GM12891 (cell line): ENCODE results near the gene SULT4A1.

Experiments
- DNase-seq: peaks from one replicate; pipeline ENCODE4 v3.0.0; 2011; ENCODE audit warnings: low spot score; ENCODE audit not compliant: insufficient read length
- FAIRE-seq: peaks from 2 replicates; lab custom pipeline; 2011; peaks lifted over from hg19 to GRCh38; lab: Jason Lieb, UNC
- PAX5 ChIP-seq: IDR thresholded peaks from 2 replicates; pipeline ENCODE4 v1.6.1; 2011; ENCODE audit warnings: low read length, moderate library complexity, mild to moderate bottlenecking; ENCODE audit not compliant: insufficient read depth, severe bottlenecking
- POLR2A ChIP-seq: IDR thresholded peaks from 2 replicates; pipeline ENCODE4 v1.6.1; 2011; ENCODE audit warnings: low read depth, low read length, control low read depth
- POLR2AphosphoS5 ChIP-seq: IDR thresholded peaks from 2 replicates; pipeline ENCODE4 v1.6.1; 2011; ENCODE audit warnings: low read depth, low read length, control low read depth
- POU2F2 ChIP-seq: IDR thresholded peaks from 2 replicates; pipeline ENCODE4 v1.6.1; 2011; ENCODE audit warnings: low read depth, mild to moderate bottlenecking, control low read depth, low read length, moderate library complexity
- SPI1 ChIP-seq: IDR thresholded peaks from 2 replicates; pipeline ENCODE4 v1.6.1; 2011; ENCODE audit warnings: low read depth, low read length, control low read depth
- TAF1 ChIP-seq: IDR thresholded peaks from 2 replicates; pipeline ENCODE4 v1.6.1; 2011; ENCODE audit warnings: low read depth, low read length, control low read depth

Gene SULT4A1

DNA sequence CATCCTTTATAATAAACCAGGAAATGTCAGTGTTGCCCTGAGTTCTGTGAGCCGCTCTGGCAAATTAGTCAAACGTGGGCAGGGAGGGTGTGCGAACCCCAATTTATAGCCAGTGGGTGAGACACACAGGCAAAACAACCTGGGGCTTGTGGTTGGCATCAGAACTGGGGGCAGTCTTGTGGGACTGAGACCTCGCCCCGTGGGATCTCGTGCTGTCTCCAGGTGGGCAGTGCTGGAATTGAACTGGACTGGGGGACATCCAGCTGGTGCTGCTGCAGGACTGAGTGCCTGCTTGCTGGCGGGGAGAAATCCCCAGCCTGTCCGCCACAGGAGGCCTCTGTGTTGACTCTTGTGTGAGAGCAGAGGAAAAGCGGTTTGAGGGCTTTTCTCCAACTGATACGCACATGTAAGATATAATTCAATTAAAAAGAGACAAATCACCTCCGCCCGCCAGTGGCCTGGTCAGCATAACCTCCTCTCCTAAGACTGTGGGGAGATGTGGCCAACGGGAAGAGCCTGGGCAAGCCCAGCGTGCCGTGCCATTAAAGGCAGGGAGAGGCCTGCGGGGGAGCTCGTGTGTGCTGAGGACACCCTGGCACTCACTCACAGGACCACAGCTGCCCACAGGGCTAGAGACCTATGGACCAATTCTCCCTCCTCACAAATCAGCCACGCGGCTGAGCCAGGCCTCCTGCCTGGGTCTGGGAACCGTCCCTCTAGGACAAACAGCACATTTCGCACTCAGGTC, 18.4 kb downstream of the SULT4A1 start:
- DNase-seq: no peak
- TF ChIP-seq POLR2AphosphoS5 (no peak), TAF1 (no peak), PAX5 (no peak), POLR2A (no peak), SPI1 (no peak), POU2F2 (no peak)
- no peak for FAIRE-seq

DNA sequence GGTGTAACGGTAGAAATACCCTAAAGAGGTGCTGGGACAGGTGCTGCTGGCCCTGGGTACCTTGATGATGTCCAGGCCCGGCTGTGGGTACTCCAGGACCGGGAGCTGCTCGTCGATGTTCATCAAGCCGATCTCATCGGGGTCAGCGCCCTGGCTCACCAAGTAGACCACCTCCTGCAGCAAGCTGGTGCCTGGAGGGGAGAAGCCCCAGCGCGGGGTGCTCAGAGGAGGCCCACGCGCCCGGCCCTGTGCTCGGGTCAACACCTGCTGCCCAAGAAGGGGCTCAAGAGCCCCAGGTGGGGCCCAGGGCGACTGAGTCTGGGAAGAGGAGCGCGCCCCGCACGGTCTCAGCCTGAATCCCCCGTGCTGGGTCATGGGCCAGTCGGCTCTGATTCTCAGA, 20.6 kb downstream of the SULT4A1 start:
- no peak for FAIRE-seq
- DNase-seq: no peak
- no peak for TF ChIP-seq SPI1
- TF ChIP-seq TAF1: no peak
- no peak for TF ChIP-seq PAX5
- no peak for TF ChIP-seq POU2F2
- no peak for TF ChIP-seq POLR2AphosphoS5
- TF ChIP-seq POLR2A: no peak

DNA sequence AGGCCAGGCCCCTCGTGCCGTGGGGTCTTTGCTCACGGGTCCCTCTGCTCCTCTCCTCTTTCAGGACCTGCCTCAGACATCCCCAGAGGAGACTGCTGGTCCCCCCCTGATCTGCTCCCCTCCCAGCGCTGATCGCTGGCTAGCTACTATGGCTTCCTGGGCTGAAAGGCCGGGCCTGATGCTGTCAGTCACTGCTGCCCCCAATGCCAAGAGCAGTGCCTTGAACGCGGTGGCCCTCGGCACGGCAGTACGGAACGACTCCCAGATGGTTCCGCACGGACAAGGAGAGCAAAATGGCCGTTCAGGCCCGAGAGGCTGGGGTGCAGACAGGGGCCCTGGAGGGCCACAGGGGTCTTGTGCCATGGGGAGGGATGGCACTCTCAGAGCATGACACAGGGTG, 21.5 kb downstream of the SULT4A1 start:
- no peak for FAIRE-seq
- TF ChIP-seq SPI1 (no peak), PAX5 (no peak), TAF1 (no peak), POLR2AphosphoS5 (no peak), POLR2A (no peak), POU2F2 (no peak)

DNA sequence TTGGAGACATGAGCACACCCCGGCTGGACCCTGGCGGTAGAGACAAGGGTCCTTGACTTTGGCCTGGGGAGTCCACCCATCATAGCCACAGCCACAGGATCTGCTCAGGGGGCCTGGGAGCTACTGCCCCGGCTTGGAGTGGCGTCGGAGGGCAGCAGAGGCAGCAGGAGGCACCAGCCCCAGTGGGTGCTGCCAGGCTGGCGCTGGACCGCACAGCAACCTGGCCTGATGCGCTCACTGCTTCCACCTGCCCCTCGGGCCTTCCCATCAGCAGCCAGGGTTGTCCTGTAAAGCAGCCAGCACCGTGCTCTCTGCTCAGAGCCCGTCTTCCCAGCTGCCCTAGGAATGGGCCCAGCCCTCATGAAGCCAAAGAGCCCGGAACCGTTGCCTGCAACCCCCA, 21.9 kb downstream of the SULT4A1 start:
- FAIRE-seq: no peak
- no peak for DNase-seq

More for the DNA sequence above, 21.5 kb downstream of the SULT4A1 start:
- no peak for DNase-seq

DNA sequence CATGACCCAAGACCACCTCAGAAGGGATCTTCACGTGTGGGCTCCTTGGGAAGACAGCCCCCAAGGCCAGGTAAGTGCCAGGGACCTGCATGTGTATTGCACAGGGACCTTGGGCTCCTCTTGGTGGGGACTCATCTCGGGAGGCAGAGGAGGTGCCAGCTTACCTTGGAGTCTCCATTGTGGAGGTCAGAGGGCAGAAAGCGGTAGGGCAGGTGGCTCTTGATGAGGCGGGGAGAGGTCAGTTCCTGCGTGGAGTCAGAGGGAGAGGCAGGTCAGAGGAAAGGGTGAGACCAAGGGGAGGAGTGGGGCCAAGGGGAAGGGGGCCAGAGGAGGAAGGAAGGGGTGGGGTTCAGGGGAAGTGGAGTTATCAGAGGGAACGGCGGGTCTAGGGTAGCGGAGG, 22.5 kb downstream of the SULT4A1 start:
- DNase-seq (no peak), FAIRE-seq (no peak)
- no peak for TF ChIP-seq PAX5
- TF ChIP-seq SPI1: no peak

More for the DNA sequence above, 21.9 kb downstream of the SULT4A1 start:
- TF ChIP-seq POLR2A: no peak
- no peak for TF ChIP-seq POU2F2
- TF ChIP-seq SPI1: no peak
- no peak for TF ChIP-seq TAF1
- TF ChIP-seq PAX5: no peak
- no peak for TF ChIP-seq POLR2AphosphoS5

DNA sequence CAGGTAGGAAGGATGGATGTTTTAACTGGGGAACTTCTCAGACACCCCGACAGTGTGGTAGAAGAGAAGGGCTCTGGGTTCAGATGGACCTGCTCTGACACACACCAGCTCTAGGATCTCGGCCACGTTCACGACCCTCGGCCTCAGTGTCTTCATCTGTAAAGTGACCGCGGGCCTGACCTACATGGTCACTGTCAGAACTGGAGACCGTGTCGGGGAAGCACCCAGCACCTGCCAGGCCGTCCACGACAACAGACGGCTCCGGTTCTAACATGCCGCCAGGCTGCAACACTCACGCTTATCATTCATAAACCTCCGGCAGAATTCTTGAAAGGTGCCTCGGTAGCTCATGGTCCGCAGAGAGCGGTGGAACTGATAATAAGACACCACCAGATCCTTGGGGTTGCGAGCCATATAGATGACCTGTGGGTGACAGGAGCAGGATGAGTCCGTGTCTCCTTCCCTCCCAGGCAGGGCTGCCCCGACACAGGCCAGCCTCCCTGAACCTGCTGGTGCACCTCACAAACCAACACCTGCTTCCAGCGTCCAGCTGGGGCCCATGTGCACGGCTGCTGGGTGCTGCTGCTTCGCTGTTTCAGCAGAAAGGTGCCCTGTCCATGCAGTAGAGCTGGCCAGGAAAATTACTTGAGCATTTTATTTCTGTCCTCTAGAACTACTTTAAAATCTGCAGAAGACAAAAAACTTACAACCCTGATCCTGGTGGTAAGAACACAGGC, 23.6 kb downstream of the SULT4A1 start:
- no peak for TF ChIP-seq POU2F2
- TF ChIP-seq PAX5: no peak
- TF ChIP-seq SPI1: no peak
- TF ChIP-seq TAF1: no peak
- no peak for TF ChIP-seq POLR2A
- no peak for TF ChIP-seq POLR2AphosphoS5
- no peak for FAIRE-seq

DNA sequence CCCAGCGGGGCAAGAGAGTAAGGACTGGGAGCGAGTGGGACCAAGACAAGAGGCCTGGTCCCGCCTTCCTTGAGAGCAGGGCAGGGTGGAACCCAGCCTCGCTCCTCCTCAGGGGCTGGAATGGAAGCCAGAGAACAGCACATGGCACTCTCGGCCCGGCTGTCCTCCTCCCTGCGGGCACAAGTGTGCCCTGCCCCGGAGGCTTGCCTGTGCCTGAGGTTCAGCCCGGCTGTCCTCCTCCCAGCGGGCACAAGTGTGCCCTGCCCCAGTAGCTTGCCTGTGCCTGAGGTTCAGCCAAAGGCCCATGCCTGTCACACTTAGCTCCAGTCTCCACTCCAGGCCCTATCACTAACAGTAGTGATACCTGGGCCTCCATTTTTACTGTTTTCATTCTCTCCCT, 24.2 kb downstream of the SULT4A1 start:
- DNase-seq: no peak
- no peak for FAIRE-seq
- TF ChIP-seq POLR2AphosphoS5 (no peak), TAF1 (no peak), POU2F2 (no peak), POLR2A (no peak), PAX5 (no peak), SPI1 (no peak)

More for the DNA sequence above, 23.6 kb downstream of the SULT4A1 start:
- no peak for DNase-seq

DNA sequence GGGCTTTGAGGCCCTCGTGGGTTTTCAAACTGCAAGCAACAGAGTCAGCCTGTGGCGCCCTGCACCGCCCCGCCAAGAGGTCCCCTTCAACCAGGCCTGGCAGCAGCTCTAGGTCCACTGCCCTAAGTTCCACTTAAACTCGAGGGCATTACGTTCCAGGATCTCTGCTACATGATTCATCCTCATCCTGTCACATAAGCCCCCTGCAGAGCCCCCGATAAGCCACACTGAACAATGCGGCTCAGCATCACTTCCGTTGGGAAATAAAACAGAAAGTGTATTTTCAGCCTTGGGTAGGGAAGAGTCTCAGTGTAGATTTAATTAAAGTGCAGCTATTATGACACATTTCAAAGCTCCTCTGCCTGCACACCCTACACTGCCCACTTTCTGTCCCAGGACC, 24.6 kb downstream of the SULT4A1 start:
- FAIRE-seq (no peak), DNase-seq (no peak)
- TF ChIP-seq POLR2AphosphoS5 (no peak), TAF1 (no peak), POU2F2 (no peak), SPI1 (no peak), PAX5 (no peak), POLR2A (no peak)

DNA sequence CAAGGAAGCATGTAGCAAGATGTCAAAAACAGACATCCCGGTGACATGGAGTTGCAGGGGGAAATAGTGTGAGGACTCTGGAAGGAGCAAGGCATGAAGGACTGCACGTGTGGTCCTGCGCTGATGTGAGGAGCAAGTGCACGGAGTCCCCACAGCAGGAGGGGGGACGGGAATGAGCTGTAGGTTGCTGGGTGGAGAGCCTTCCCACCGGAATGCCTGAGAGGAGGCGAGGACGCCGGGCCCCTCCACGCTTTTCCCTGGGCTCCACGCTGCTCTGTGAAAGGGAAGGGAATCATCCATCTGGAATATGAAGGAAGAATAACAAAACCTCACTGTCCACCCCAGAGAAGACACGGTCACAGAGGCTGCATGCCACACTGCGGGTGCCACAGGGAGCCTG, 26.6 kb downstream of the SULT4A1 start:
- DNase-seq (no peak), FAIRE-seq (no peak)
- no peak for TF ChIP-seq SPI1
- no peak for TF ChIP-seq POU2F2
- TF ChIP-seq POLR2A: no peak
- TF ChIP-seq TAF1: no peak
- no peak for TF ChIP-seq POLR2AphosphoS5
- no peak for TF ChIP-seq PAX5
